PFSK-1 (cell line): ENCODE results near the gene MAP3K4.

Source experiments
- POLR2AphosphoS5 ChIP-seq: IDR thresholded peaks from 2 replicates; pipeline ENCODE4 v1.6.1; 2012; ENCODE audit warnings: low read depth, mild to moderate bottlenecking, control low read depth, low read length, moderate library complexity
- REST ChIP-seq, 2 experiments: IDR thresholded peaks; 2 replicates each; pipeline versions ENCODE4 v1.6.1 to v1.8.0; 2011 to 2012; ENCODE audit warnings: low read depth in 2 of 2, low read length in 2 of 2, control low read depth in 1 of 2, inconsistent platforms in 1 of 2, mild to moderate bottlenecking in 1 of 2, moderate library complexity in 1 of 2; ENCODE audit not compliant: insufficient read depth in 1 of 2
- TAF1 ChIP-seq: IDR thresholded peaks from 2 replicates; pipeline ENCODE4 v1.6.1; 2012; ENCODE audit warnings: low read length, control low read depth, borderline replicate concordance; ENCODE audit not compliant: insufficient read depth

- TF ChIP-seq TAF1: no peak
- TF ChIP-seq REST (IDR thresholded peaks at IDR 0.05; ENCODE audit: insufficient read depth in 1 of 2, low read depth in 2 of 2, low read length in 2 of 2): no peak
- TF ChIP-seq POLR2AphosphoS5: no peak
Observed at GRCh38 chr6:161080263-161080970, 88.8 kb downstream of the MAP3K4 start.
